Caco-2 (cell line): ENCODE measurements around the gene DDX3X. TPM values are rescaled to one million over a fixed set of nuclear protein-coding genes. Genes with fewer than 3 reads are reported as not detected.

Source experiments
- BruUV-seq: library from RNA; stranded (reverse); fragments of 400-500 nt; replicated peaks from 2 replicates; lab custom pipeline; 2021; lab: Mats Ljungman, UMichigan
- CTCF ChIA-PET: fragments of 300-600 bp; sonication (Branson Sonifier 250); formaldehyde crosslinking; loops from one replicate; lab custom pipeline; 2022; ENCODE audit warnings: antibody characterized with exemption; lab: Charles Lee
- POLR2A ChIA-PET: fragments of 300-600 bp; sonication (Branson Sonifier 250); formaldehyde crosslinking; loops from one replicate; lab custom pipeline; 2022; ENCODE audit warnings: antibody characterized with exemption; lab: Charles Lee
- DNase-seq, 2 experiments: peaks; one replicate each; pipeline versions ENCODE4 v3.0.0 to v3.0.0-alpha.2; 2020 to 2022
- H3K27me3 ChIP-seq: replicated peaks from 2 replicates; pipeline ENCODE4 v1.6.0; 2011; ENCODE audit warnings: low read length; ENCODE audit not compliant: control insufficient read depth, insufficient read depth
- H3K36me3 ChIP-seq: 2 replicates; pipeline ENCODE4 v1.5.1; 2011; ENCODE audit warnings: low read length; ENCODE audit not compliant: control insufficient read depth, insufficient read depth
- H3K4me1 ChIP-seq: fragments of 250-450 bp; sonication (Bioruptor Pico); 2 replicates; pipeline ENCODE4 v1.5.1; 2020; ENCODE audit warnings: mild to moderate bottlenecking
- H3K4me3 ChIP-seq: 2 replicates; pipeline ENCODE4 v1.5.1; 2011; ENCODE audit warnings: low read depth, mild to moderate bottlenecking, control low read depth, low read length
- H3K9me3 ChIP-seq: fragments of 250-450 bp; sonication (Bioruptor Pico); 2 replicates; pipeline ENCODE4 v1.5.1; 2020; ENCODE audit warnings: mild to moderate bottlenecking, moderate library complexity
- H3K27ac Mint-ChIP-seq: one replicate; pipeline ENCODE4 v1.8.0; 2022; ENCODE audit warnings: mixed read lengths; ENCODE audit not compliant: unreplicated experiment
- H3K27me3 Mint-ChIP-seq: one replicate; pipeline ENCODE4 v1.8.0; 2022; ENCODE audit warnings: mixed read lengths; ENCODE audit not compliant: insufficient read depth, unreplicated experiment
- H3K36me3 Mint-ChIP-seq: one replicate; pipeline ENCODE4 v1.8.0; 2022; ENCODE audit warnings: mild to moderate bottlenecking, mixed read lengths; ENCODE audit not compliant: insufficient read depth, unreplicated experiment
- H3K4me1 Mint-ChIP-seq: one replicate; pipeline ENCODE4 v1.8.0; 2022; ENCODE audit warnings: low read depth, mixed read lengths; ENCODE audit not compliant: unreplicated experiment
- H3K4me3 Mint-ChIP-seq: one replicate; pipeline ENCODE4 v1.8.0; 2022; ENCODE audit warnings: mild to moderate bottlenecking, moderate library complexity, mixed read lengths; ENCODE audit not compliant: unreplicated experiment
- H3K9me3 Mint-ChIP-seq: one replicate; pipeline ENCODE4 v1.8.0; 2022; ENCODE audit warnings: mixed read lengths; ENCODE audit not compliant: unreplicated experiment
- intact Hi-C: fragments of 100-400 bp; cut with micrococcal nuclease; formaldehyde crosslinking; loops from one replicate; pipeline ENCODE4 v1.10.0; 2022; ENCODE audit not compliant: unreplicated experiment
- total RNA-seq: library from RNA; stranded (reverse); gene quantifications from 2 replicates; pipeline ENCODE4 v1.2.3, GENCODE V29; 2022
- TF ChIP-seq, protein P1 (sequence below), 2 experiments: fragments of 200-600 bp in 1 of 2; IDR thresholded peaks; 1 replicate in 1 of 2; 2 replicates in 1 of 2; pipeline versions ENCODE4 v1.5.1 to v1.8.0; 2011 to 2022; ENCODE audit warnings: antibody characterized with exemption in 1 of 2, control low read depth in 1 of 2, inconsistent platforms in 1 of 2, low read depth in 1 of 2, low read length in 1 of 2, mild to moderate bottlenecking in 1 of 2, moderate library complexity in 1 of 2; ENCODE audit not compliant: insufficient read depth in 1 of 2, severe bottlenecking in 1 of 2, unreplicated experiment in 1 of 2

The DDX3X gene
- total RNA-seq, 1 experiment from 2014 or later: 302 TPM

DNA sequence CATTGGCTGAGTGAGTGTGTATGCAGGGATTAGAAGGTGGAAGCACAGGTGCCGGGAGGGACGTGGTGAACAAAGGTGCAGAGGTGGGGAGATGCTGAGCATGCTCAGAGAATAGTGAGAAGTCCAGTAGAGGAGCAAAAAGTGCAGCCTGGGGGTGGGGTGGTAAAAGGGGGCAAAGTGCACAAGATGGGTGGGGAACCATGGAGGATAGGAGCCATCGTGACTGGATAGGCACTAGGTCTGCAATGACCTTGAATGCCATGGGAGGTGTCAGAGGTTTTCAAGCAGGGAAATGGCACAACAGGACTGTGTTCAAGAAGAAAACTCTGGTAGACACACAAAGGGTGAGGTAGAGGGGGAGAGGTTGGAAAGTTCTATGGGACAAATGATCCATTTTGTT is 6.6 kb upstream of the DDX3X start:
- BruUV-seq: no TSS peak
- H3K4me3 Mint-ChIP-seq: no peak overlapping the region
- TF ChIP-seq, protein P1, sequence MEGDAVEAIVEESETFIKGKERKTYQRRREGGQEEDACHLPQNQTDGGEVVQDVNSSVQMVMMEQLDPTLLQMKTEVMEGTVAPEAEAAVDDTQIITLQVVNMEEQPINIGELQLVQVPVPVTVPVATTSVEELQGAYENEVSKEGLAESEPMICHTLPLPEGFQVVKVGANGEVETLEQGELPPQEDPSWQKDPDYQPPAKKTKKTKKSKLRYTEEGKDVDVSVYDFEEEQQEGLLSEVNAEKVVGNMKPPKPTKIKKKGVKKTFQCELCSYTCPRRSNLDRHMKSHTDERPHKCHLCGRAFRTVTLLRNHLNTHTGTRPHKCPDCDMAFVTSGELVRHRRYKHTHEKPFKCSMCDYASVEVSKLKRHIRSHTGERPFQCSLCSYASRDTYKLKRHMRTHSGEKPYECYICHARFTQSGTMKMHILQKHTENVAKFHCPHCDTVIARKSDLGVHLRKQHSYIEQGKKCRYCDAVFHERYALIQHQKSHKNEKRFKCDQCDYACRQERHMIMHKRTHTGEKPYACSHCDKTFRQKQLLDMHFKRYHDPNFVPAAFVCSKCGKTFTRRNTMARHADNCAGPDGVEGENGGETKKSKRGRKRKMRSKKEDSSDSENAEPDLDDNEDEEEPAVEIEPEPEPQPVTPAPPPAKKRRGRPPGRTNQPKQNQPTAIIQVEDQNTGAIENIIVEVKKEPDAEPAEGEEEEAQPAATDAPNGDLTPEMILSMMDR (IDR thresholded peaks at IDR 0.05; ENCODE audit: insufficient read depth in 1 of 2, low read depth in 1 of 2, low read length in 1 of 2, severe bottlenecking in 1 of 2, unreplicated experiment in 1 of 2): no peak
- H3K36me3 ChIP-seq: no peaks in the 10 kb centered on the region
- H3K27ac Mint-ChIP-seq: no peak overlapping the region
- DNase-seq: no peak
- no peaks in the 10 kb centered on the region for H3K9me3 Mint-ChIP-seq
- H3K4me1 Mint-ChIP-seq: peaks cover 12% of the 10 kb centered on the region
- ChIA-PET POLR2A (no interaction called here), CTCF (no interaction called here)
- no peaks in the 10 kb centered on the region for H3K27me3 ChIP-seq
- H3K4me3 ChIP-seq: no peak overlapping the region
- no peaks in the 10 kb centered on the region for H3K27me3 Mint-ChIP-seq
- H3K4me1 ChIP-seq: no peaks in the 10 kb centered on the region
- intact Hi-C loops: no loop called here
- no peaks in the 10 kb centered on the region for H3K9me3 ChIP-seq
- H3K36me3 Mint-ChIP-seq: peaks cover 2% of the 10 kb centered on the region

DNA sequence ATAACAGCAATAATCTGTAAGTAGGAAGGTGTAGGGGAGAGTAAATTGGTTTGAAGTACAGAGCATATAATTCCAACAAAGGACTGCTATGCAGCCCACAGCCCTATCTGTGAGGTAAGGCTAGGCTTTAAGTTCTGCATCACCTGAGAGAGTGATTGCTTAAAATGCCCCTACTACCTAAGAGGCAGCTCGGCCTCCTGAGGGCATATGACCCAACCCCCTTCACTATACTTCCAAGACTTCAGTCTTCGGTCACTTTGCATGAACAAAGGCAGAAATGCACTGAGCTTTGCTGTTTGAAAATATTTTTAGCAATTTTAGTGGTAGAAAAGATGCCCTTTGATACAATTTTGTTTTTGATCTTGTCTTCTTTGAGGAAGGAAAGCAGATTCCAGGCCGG is 4.9 kb upstream of the DDX3X start:
- TF ChIP-seq, protein P1 (IDR thresholded peaks at IDR 0.05; ENCODE audit: insufficient read depth in 1 of 2, low read depth in 1 of 2, low read length in 1 of 2, severe bottlenecking in 1 of 2, unreplicated experiment in 1 of 2): no peak
- CTCF ChIA-PET: no interaction called here
- no peak for DNase-seq
- peaks cover 20% of the 10 kb centered on the region for H3K36me3 Mint-ChIP-seq
- H3K27me3 ChIP-seq: no peaks in the 10 kb centered on the region
- intact Hi-C loops: no loop called here
- no peaks in the 10 kb centered on the region for H3K9me3 ChIP-seq
- H3K4me1 ChIP-seq: no peaks in the 10 kb centered on the region
- no peaks in the 10 kb centered on the region for H3K9me3 Mint-ChIP-seq
- POLR2A ChIA-PET: no interaction called here
- BruUV-seq: no TSS peak
- H3K4me3 ChIP-seq: no peak overlapping the region
- H3K27me3 Mint-ChIP-seq: no peaks in the 10 kb centered on the region
- peaks cover 12% of the 10 kb centered on the region for H3K4me1 Mint-ChIP-seq
- H3K36me3 ChIP-seq: no peaks in the 10 kb centered on the region
- H3K4me3 Mint-ChIP-seq: no peak overlapping the region
- H3K27ac Mint-ChIP-seq: no peak overlapping the region

DNA sequence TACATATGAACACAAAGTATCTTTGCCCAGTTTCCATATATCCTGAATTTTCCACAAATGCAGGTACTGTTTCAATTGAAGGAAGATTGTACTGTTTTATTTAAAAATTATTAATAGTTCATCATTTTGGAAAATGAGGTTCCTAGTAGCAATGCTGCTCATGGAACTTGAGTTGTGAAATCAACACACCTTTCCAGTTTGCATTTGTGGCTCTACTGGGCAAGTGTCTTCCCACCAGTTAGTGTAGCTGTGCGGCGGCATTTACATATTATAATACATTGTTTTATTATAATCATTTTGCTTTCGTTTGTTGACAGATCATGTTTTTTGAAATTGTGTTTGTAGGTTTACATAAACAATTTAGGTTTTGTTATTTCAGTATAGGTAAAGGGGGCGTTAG is 2.0 kb upstream of the DDX3X start:
- Histone ChIP-seq H3K36me3 (no peaks in the 10 kb centered on the region; the same call in 1 of the 2 replicates), H3K4me1 (peaks cover 8% of the 10 kb centered on the region; the same call in 1 of the 2 replicates), H3K9me3 (no peaks in the 10 kb centered on the region), H3K4me3 (peak overlapping the region; percentile 85), H3K27me3 (no peaks in the 10 kb centered on the region)
- Mint-ChIP-seq H3K36me3 (peaks cover 46% of the 10 kb centered on the region), H3K27me3 (no peaks in the 10 kb centered on the region), H3K9me3 (no peaks in the 10 kb centered on the region), H3K4me1 (peaks cover 5% of the 10 kb centered on the region), H3K27ac (peak overlapping the region; percentile 100), H3K4me3 (peak overlapping the region; percentile 88)
- no TSS peak for BruUV-seq
- POLR2A ChIA-PET: no interaction called here
- DNase-seq: no peak
- CTCF ChIA-PET: no interaction called here
- TF ChIP-seq, protein P1 (IDR thresholded peaks at IDR 0.05; ENCODE audit: insufficient read depth in 1 of 2, low read depth in 1 of 2, low read length in 1 of 2, severe bottlenecking in 1 of 2, unreplicated experiment in 1 of 2): no peak
- intact Hi-C loops: loop anchor here (2.0 to 10.0 kb wide), 3 partner anchors 113 to 247 kb away; partner anchors contain the start of genes NYX and USP9X
